Peyer's patch (tissue), 4 donors: ENCODE measurements around the gene TMEM183A.

Source experiments
- POLR2A ChIP-seq, 2 donors: fragments of 450-650 bp; IDR thresholded peaks; one replicate each; pipeline ENCODE4 v1.5.1; 2017; ENCODE audit warnings: antibody characterized with exemption in 2 of 2, mild to moderate bottlenecking in 2 of 2, moderate library complexity in 2 of 2
- TF ChIP-seq, protein P1 (sequence below), 6 experiments: fragments of 450-650 bp in 4 of 6; fragments of 200-600 bp in 2 of 6; sonication (generic) in 1 of 6; IDR thresholded peaks; one replicate each; pipeline ENCODE4 v1.5.1; 2017 to 2019; ENCODE audit warnings: antibody characterized with exemption in 6 of 6, mild to moderate bottlenecking in 3 of 6, moderate library complexity in 1 of 6

DNA sequence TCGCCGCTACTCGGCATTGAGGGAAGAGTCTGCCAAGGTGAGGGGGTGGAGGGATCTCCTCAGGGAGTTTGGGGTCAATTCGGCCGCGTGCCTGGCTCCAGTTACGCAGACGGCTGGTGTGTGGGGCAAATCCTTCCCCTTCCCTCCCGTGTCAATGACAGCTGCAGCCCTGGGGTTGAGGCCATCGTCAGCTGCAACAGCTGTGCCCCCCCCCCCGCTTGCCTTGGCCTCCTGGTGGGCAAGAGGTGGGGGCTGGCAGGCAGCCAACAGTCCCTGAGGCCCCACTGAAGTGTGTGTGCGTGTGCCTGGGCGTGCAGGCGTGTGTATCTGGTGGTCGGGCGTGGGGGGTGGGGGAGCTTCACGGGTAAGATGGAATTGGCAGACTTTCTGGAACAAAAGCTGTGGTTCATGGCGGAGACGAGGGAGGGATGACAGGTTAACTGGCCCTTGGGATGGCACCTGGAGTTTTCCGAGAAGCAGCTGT is 44.7 kb downstream of the TMEM183A start:
- no peak for TF ChIP-seq POLR2A (IDR thresholded peaks at IDR 0.05)
- TF ChIP-seq, protein P1, sequence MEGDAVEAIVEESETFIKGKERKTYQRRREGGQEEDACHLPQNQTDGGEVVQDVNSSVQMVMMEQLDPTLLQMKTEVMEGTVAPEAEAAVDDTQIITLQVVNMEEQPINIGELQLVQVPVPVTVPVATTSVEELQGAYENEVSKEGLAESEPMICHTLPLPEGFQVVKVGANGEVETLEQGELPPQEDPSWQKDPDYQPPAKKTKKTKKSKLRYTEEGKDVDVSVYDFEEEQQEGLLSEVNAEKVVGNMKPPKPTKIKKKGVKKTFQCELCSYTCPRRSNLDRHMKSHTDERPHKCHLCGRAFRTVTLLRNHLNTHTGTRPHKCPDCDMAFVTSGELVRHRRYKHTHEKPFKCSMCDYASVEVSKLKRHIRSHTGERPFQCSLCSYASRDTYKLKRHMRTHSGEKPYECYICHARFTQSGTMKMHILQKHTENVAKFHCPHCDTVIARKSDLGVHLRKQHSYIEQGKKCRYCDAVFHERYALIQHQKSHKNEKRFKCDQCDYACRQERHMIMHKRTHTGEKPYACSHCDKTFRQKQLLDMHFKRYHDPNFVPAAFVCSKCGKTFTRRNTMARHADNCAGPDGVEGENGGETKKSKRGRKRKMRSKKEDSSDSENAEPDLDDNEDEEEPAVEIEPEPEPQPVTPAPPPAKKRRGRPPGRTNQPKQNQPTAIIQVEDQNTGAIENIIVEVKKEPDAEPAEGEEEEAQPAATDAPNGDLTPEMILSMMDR (IDR thresholded peaks at IDR 0.05), result no peak
